DND-41 (cell line): ENCODE data around the gene TRIM22.

Experiments used
- EZH2 ChIP-seq: IDR thresholded peaks from 3 replicates; pipeline ENCODE4 v1.6.1; 2012; ENCODE audit warnings: borderline replicate concordance, low read depth, mild to moderate bottlenecking, moderate library complexity, low read length, inconsistent platforms; ENCODE audit not compliant: severe bottlenecking
- TF ChIP-seq, protein P1 (sequence below): IDR thresholded peaks from 2 replicates; pipeline ENCODE4 v1.5.1; 2012; ENCODE audit warnings: borderline replicate concordance, low read length, moderate library complexity, mild to moderate bottlenecking; ENCODE audit not compliant: poor library complexity, severe bottlenecking; ENCODE audit errors: extremely low read depth

DNA sequence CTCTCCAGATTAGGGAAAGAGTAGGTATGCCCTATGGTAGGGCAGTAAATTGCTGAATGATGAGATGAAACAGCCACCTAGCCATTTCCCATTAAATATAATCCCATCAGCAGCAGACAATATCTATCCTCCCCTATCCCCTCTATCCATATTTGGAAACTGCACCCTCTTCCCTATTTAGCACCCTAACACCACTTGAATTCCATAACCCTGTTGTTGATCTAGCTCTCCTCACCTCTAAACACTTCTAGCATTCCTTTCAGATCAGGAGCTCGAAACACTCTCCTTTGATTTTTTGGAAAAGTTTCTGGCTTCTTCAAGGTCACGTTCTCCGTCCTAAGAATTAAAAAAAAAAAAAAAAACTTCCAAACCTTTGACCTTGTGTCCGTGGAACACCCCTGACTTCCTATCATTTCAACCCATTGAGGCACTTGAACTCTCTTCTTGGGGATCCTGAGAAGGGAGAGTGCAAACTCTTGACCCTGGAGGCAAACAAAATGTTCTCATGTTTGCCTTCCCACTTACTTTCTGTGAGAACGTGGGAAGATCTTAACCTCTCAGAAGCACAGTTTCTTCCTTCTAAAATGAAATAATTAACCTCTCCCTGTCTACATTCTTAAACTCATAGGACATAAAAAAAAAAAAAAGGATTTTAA is 23.7 kb upstream of the TRIM22 start:
- TF ChIP-seq, protein P1, sequence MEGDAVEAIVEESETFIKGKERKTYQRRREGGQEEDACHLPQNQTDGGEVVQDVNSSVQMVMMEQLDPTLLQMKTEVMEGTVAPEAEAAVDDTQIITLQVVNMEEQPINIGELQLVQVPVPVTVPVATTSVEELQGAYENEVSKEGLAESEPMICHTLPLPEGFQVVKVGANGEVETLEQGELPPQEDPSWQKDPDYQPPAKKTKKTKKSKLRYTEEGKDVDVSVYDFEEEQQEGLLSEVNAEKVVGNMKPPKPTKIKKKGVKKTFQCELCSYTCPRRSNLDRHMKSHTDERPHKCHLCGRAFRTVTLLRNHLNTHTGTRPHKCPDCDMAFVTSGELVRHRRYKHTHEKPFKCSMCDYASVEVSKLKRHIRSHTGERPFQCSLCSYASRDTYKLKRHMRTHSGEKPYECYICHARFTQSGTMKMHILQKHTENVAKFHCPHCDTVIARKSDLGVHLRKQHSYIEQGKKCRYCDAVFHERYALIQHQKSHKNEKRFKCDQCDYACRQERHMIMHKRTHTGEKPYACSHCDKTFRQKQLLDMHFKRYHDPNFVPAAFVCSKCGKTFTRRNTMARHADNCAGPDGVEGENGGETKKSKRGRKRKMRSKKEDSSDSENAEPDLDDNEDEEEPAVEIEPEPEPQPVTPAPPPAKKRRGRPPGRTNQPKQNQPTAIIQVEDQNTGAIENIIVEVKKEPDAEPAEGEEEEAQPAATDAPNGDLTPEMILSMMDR = no peak
- TF ChIP-seq EZH2 = no peak
